Thyroid gland (tissue), 4 donors: ENCODE results near the gene LRRFIP2. TPM values are rescaled to one million over a fixed set of nuclear protein-coding genes. Genes with fewer than 3 reads are reported as not detected.

ENCODE experiments used
- DNase-seq, 2 donors: peaks; one replicate each; pipeline ENCODE4 v3.0.0-alpha.2; 2019
- H3K27ac ChIP-seq, 3 donors: fragments of 200-600 bp; sonication (generic); 1 replicate in 2 of 3; 2 replicates in 1 of 3; pipeline ENCODE4 v1.5.1; 2016 to 2019; ENCODE audit warnings: mild to moderate bottlenecking in 1 of 3, moderate library complexity in 1 of 3
- H3K27me3 ChIP-seq: fragments of 200-600 bp; sonication (generic); one replicate; pipeline ENCODE4 v1.5.1; 2019
- H3K36me3 ChIP-seq, 2 donors: fragments of 200-600 bp; sonication (generic); one replicate each; pipeline ENCODE4 v1.5.1; 2016 to 2019
- H3K4me1 ChIP-seq, 2 donors: fragments of 200-600 bp; sonication (generic); one replicate each; pipeline ENCODE4 v1.5.1; 2017 to 2019
- H3K4me3 ChIP-seq, 3 donors: fragments of 200-600 bp; sonication (generic); replicated peaks in 1 of 3; 1 replicate in 2 of 3; 2 replicates in 1 of 3; pipeline ENCODE4 v1.5.1; 2016; ENCODE audit warnings: mild to moderate bottlenecking in 1 of 3
- H3K9me3 ChIP-seq: fragments of 200-600 bp; sonication (generic); one replicate; pipeline ENCODE4 v1.5.1; 2017
- CTCF ChIP-seq, 6 experiments: fragments of 200-600 bp in 3 of 6; fragments of 450-650 bp in 3 of 6; sonication (generic) in 3 of 6; IDR thresholded peaks; one replicate each; pipeline ENCODE4 v1.5.1; 2016 to 2019; ENCODE audit warnings: antibody characterized with exemption in 6 of 6, mild to moderate bottlenecking in 2 of 6, inconsistent platforms in 1 of 6, moderate library complexity in 1 of 6
- POLR2A ChIP-seq, 2 donors: fragments of 450-650 bp; IDR thresholded peaks; one replicate each; pipeline ENCODE4 v1.6.1; 2017; ENCODE audit warnings: antibody characterized with exemption in 2 of 2, mild to moderate bottlenecking in 2 of 2, moderate library complexity in 1 of 2
- WGBS, 2 donors: methylation state at CpG; one replicate each; pipeline ENCODE4 v1.1.5; 2017; 5-methylcytosine and 5-hydroxymethylcytosine counted together
- intact Hi-C: fragments of 100-400 bp; cut with DNase I; formaldehyde crosslinking; loops from one replicate; pipeline ENCODE4 v1.15.1; 2023
- total RNA-seq, 4 donors: library from RNA; depleted of rRNA; stranded (reverse); fragments of >200 nt; gene quantifications; one replicate each; pipeline ENCODE4 v1.2.3, GENCODE V29; 2016

LRRFIP2 gene
- total RNA-seq, 4 donors from 2014 or later = 86.4 to 147 (median 93.8) TPM

- no peaks in the 10 kb centered on the region for H3K4me1 ChIP-seq
- intact Hi-C loops = no loop called here
- WGBS, 2 donors = 97 to 99% methylated on average over 3 of the region's 3 CpGs
- no peaks in the 10 kb centered on the region for H3K9me3 ChIP-seq
- H3K27ac ChIP-seq = no peak overlapping the region
- TF ChIP-seq POLR2A (IDR thresholded peaks at IDR 0.05) (no peak), CTCF (IDR thresholded peaks at IDR 0.05) (no peak)
- H3K27me3 ChIP-seq = no peaks in the 10 kb centered on the region
- peaks cover 7 to 16% of the 10 kb centered on the region in 2 donors for H3K36me3 ChIP-seq
- no peak for DNase-seq
- no peak overlapping the region for H3K4me3 ChIP-seq
These were observed 137.0 kb downstream of the LRRFIP2 start for GRCh38 chr3:37037352-37037751.

DNA sequence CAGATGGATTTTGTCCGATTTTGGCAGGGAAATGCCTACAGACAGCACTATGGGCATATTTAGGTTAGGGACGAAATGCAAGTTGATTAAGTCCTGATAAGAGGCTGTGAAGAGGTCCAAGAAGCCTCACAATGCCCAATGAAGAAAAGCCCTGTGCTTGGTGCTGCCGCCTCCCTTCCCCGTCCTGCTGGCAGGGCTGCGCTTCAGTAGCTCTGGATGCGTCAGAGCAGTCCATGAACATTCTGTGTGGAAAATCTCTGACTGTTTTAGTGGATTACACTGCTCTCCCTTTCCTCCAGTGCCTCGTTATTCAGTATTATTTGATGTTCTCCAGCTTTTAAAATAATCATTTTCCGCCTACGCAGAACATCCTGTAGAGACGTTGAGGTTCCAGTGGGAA lies 141.4 kb downstream of the LRRFIP2 start:
- Histone ChIP-seq H3K36me3 (peaks cover 0 to 17% of the 10 kb centered on the region in 2 donors), H3K27me3 (no peaks in the 10 kb centered on the region), H3K4me3 (no peak overlapping the region), H3K9me3 (no peaks in the 10 kb centered on the region), H3K4me1 (peaks cover 39 to 42% of the 10 kb centered on the region in 2 donors), H3K27ac (peak overlapping the region in 1 of 3 donors; percentile 94)
- 77 to 81% methylated on average over 10 of the region's 10 CpGs for WGBS, 2 donors
- DNase-seq = no peak
- intact Hi-C loops = no loop called here
- TF ChIP-seq CTCF (IDR thresholded peaks at IDR 0.05) = no peak
- TF ChIP-seq POLR2A (IDR thresholded peaks at IDR 0.05) = no peak

DNA sequence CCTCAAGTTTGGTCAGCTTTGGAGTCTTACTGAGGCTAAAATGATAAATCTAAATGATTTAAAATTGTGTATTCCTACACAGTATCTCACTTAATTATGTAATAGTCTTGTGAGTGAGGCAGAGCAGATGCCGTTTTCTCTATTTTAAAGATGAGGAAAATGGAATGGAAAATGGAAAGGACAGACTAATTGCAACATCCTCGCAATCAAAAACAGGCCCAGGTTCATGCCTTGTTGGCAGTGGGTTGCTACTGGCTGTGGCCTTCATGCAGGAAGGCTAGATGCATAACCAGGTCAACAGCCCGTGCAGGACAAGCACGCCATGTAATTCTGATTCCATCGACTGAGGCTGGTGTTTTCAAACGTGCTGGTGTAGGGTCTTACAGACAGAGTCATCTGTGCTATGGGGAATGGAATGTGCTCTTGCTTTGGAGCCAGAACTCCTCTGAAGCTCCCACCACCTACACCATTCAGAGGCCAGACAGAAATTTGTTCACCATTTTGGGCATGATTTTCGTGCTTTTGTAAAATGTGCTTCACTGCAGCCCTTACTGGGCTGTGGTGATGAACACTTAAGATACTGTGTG lies 143.2 kb downstream of the LRRFIP2 start:
- Histone ChIP-seq H3K27me3 (no peaks in the 10 kb centered on the region), H3K4me1 (peaks cover 55 to 56% of the 10 kb centered on the region in 2 donors), H3K27ac (peak overlapping the region; percentile 52 to 94 (median 81)), H3K9me3 (no peaks in the 10 kb centered on the region), H3K4me3 (no peak overlapping the region), H3K36me3 (peaks cover 0 to 10% of the 10 kb centered on the region in 2 donors)
- peak; percentile 38 to 41 for DNase-seq
- TF ChIP-seq CTCF (IDR thresholded peaks at IDR 0.05) = no peak
- no peak for TF ChIP-seq POLR2A (IDR thresholded peaks at IDR 0.05)
- intact Hi-C loops = no loop called here
- WGBS, 2 donors = 55 to 65% methylated on average over 7 of the region's 7 CpGs

- Histone ChIP-seq H3K36me3 (peaks cover 0 to 7% of the 10 kb centered on the region in 2 donors), H3K27ac (peak overlapping the region; percentile 52 to 94 (median 81))
These were observed 143.8 kb downstream of the LRRFIP2 start for GRCh38 chr3:37030588-37030987.

More at GRCh38 chr3:37030588-37030987, 143.8 kb downstream of the LRRFIP2 start:
- Histone ChIP-seq H3K4me3 (no peak overlapping the region), H3K4me1 (peaks cover 59% of the 10 kb centered on the region in 2 donors), H3K27me3 (no peaks in the 10 kb centered on the region), H3K9me3 (no peaks in the 10 kb centered on the region)
- intact Hi-C loops = no loop called here
- whole genome bisulfite sequencing, 2 donors = 19 to 23% methylated on average over 3 of the region's 3 CpGs
- no peak for TF ChIP-seq CTCF (IDR thresholded peaks at IDR 0.05)
- no peak for TF ChIP-seq POLR2A (IDR thresholded peaks at IDR 0.05)
- peak; percentile 32 to 40 for DNase-seq
